Left lung (tissue), 10 donors: ENCODE results near the gene EID3. TPM values are rescaled to one million over a fixed set of nuclear protein-coding genes. Genes with fewer than 3 reads are reported as not detected.
"Not testable (repeated sequence)": the region's sequence is repeated elsewhere in the genome, so short reads cannot be mapped to it uniquely, and the experiment has no call there.

Experiments
- ATAC-seq: fragments of 200-7000 bp; cut with Tn5 transposase; one replicate; pipeline ENCODE4 v1.9.1; 2020; ENCODE audit warnings: moderate library complexity
- DNase-seq, 4 donors: peaks; one replicate each; pipeline ENCODE4 v3.0.0-alpha.2; 2013 to 2020
- H3K27ac ChIP-seq, 2 donors: fragments of 200-600 bp; sonication (generic) in 1 of 2; one replicate each; pipeline versions ENCODE4 v1.5.0 to v1.8.0; 2020 to 2021
- H3K27me3 ChIP-seq, 2 donors: fragments of 200-600 bp; sonication (generic) in 1 of 2; one replicate each; pipeline versions ENCODE4 v1.5.0 to v1.8.0; 2020 to 2021
- H3K36me3 ChIP-seq, 2 donors: fragments of 200-600 bp; sonication (generic) in 1 of 2; one replicate each; pipeline versions ENCODE4 v1.5.0 to v1.8.0; 2020 to 2021
- H3K4me1 ChIP-seq, 2 donors: fragments of 200-600 bp; one replicate each; pipeline ENCODE4 v1.8.0; 2021
- H3K4me3 ChIP-seq, 2 donors: fragments of 200-600 bp; sonication (generic) in 1 of 2; one replicate each; pipeline versions ENCODE4 v1.5.0 to v1.8.0; 2020 to 2021; ENCODE audit warnings: mild to moderate bottlenecking in 1 of 2
- H3K9me3 ChIP-seq, 2 donors: fragments of 200-600 bp; sonication (generic) in 1 of 2; one replicate each; pipeline versions ENCODE4 v1.5.0 to v1.8.0; 2020 to 2021
- CTCF ChIP-seq, 2 donors: fragments of 200-600 bp; sonication (generic) in 1 of 2; IDR thresholded peaks; one replicate each; pipeline versions ENCODE4 v1.5.0 to v1.8.0; 2021; ENCODE audit warnings: antibody characterized with exemption in 2 of 2
- intact Hi-C, 2 donors: fragments of 100-400 bp; cut with DNase I; formaldehyde crosslinking; loops; one replicate each; pipeline versions ENCODE4 v1.11.2 to v1.14.2; 2022
- polyA plus RNA-seq, 6 donors: library from polyadenylated mRNA; unstranded; fragments of 120-200 nt; gene quantifications; one replicate each; pipeline ENCODE4 v1.2.1, GENCODE V29; 2013; ENCODE audit not compliant: insufficient read length in 6 of 6
- total RNA-seq, 2 donors: library from RNA; stranded (reverse); fragmentation: NEBNext Ultra II Directional; extraction: Animal tissue kit (Norgen Biotek cat#: 25700); gene quantifications; one replicate each; pipeline ENCODE4 v1.2.1, GENCODE V29; 2021
- donor health status: DM: no; HTN: yes; CAD: no.
- donor health status: DM: no; HTN: no; CAD: no.

The EID3 gene
- total and polyA plus RNA-seq, 8 donors: 2.9 to 6.9 (median 6.3) TPM

GRCh38 chr12:104328790-104329189, 25.3 kb downstream of the EID3 start:
- TF ChIP-seq CTCF (IDR thresholded peaks at IDR 0.05): no peak
- peaks cover 0 to 98% of the 10 kb centered on the region in 2 donors for H3K36me3 ChIP-seq
- H3K9me3 ChIP-seq: no peaks in the 10 kb centered on the region
- intact Hi-C loops: no loop called here
- H3K27me3 ChIP-seq: no peaks in the 10 kb centered on the region
- ATAC-seq (no peak), DNase-seq (no peak)
- no peaks in the 10 kb centered on the region for H3K4me1 ChIP-seq
- no peak overlapping the region for H3K4me3 ChIP-seq
- no peak overlapping the region for H3K27ac ChIP-seq

GRCh38 chr12:104329707-104330532, 26.4 kb downstream of the EID3 start:
- no peak for TF ChIP-seq CTCF (IDR thresholded peaks at IDR 0.05)
- DNase-seq (no peak), ATAC-seq (no peak)
- H3K4me3 ChIP-seq: no peak overlapping the region
- intact Hi-C loops: no loop called here
- H3K27me3 ChIP-seq: no peaks in the 10 kb centered on the region
- no peaks in the 10 kb centered on the region for H3K4me1 ChIP-seq
- no peak overlapping the region for H3K27ac ChIP-seq
- H3K9me3 ChIP-seq: no peaks in the 10 kb centered on the region
- peaks cover 0 to 98% of the 10 kb centered on the region in 2 donors for H3K36me3 ChIP-seq

- Histone ChIP-seq H3K36me3 (peaks cover 0 to 98% of the 10 kb centered on the region in 2 donors), H3K27ac (no peak overlapping the region), H3K27me3 (no peaks in the 10 kb centered on the region), H3K4me1 (no peaks in the 10 kb centered on the region), H3K9me3 (no peaks in the 10 kb centered on the region), H3K4me3 (no peak overlapping the region)
- no peak for TF ChIP-seq CTCF (IDR thresholded peaks at IDR 0.05)
- intact Hi-C loops: no loop called here
- DNase-seq (no peak), ATAC-seq (no peak)
Measured at GRCh38 chr12:104331376-104331775, 27.8 kb downstream of the EID3 start.

- H3K27me3 ChIP-seq, H3K27ac ChIP-seq, intact Hi-C loops, DNase-seq, H3K9me3 ChIP-seq, H3K4me3 ChIP-seq, ATAC-seq, H3K4me1 ChIP-seq: not testable (repeated sequence)
- peaks cover 0 to 98% of the 10 kb centered on the region in 2 donors for H3K36me3 ChIP-seq
Measured at GRCh38 chr12:104332273-104332672, 28.7 kb downstream of the EID3 start.

GRCh38 chr12:104333692-104334255, 30.2 kb downstream of the EID3 start:
- Histone ChIP-seq H3K36me3 (peaks cover 0 to 98% of the 10 kb centered on the region in 2 donors), H3K4me1 (no peaks in the 10 kb centered on the region), H3K9me3 (no peaks in the 10 kb centered on the region), H3K27me3 (no peaks in the 10 kb centered on the region), H3K4me3 (no peak overlapping the region), H3K27ac (no peak overlapping the region)
- intact Hi-C loops: no loop called here
- ATAC-seq: no peak
- no peak for DNase-seq
- TF ChIP-seq CTCF (IDR thresholded peaks at IDR 0.05): no peak
